ENCODE data around the gene MYLK4.

DNA sequence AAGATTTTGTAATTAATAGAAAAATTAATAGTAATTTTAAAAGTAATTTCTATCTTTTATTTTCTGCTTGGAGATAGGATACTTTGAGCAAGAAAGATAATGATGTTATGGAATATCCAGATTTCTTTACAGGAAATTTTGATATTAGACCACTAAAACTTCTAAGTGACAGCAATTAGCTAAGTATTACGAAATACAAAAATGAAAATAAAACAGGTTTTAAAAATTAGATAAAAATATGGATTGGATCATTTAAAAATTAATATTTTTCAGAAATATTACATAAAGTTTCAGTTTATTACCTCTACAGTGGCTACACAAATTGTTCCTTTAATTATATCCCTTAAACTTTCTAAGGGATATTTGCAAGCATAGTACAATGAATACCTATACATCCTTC is 4.2 kb upstream of the MYLK4 start:
- TF ChIP-seq SIN3A (IDR thresholded peaks at IDR 0.05; ENCODE audit: borderline replicate concordance, insufficient read depth, low read length) (no peak), TAF1 (IDR thresholded peaks at IDR 0.05; ENCODE audit: borderline replicate concordance, insufficient read depth, low read length) (no peak), POLR2AphosphoS5 (IDR thresholded peaks at IDR 0.05; ENCODE audit: low read depth, low read length) (no peak)

Data from PFSK-1 (cell line).